OCI-LY1 (cell line): ENCODE measurements around the gene XYLT1.

Experiments
- H2AFZ ChIP-seq: fragments of 200-600 bp; sonication (generic), shearing (Covaris generic); 2 replicates; pipeline ENCODE4 v1.6.0; 2014; ENCODE audit warnings: antibody characterized with exemption, mild to moderate bottlenecking, low read length
- H3F3A ChIP-seq: fragments of 200-600 bp; sonication (generic), shearing (Covaris generic); 2 replicates; pipeline ENCODE4 v1.6.0; 2014; ENCODE audit warnings: mild to moderate bottlenecking, antibody characterized with exemption, low read length, moderate library complexity; ENCODE audit not compliant: insufficient read depth
- H3K27ac ChIP-seq: fragments of 200-600 bp; sonication (generic); 2 replicates; pipeline ENCODE4 v1.5.1; 2014; ENCODE audit warnings: low read length, mixed run types, mild to moderate bottlenecking, low read depth; ENCODE audit not compliant: poor library complexity, severe bottlenecking
- H3K27me3 ChIP-seq: fragments of 200-600 bp; sonication (generic); 2 replicates; pipeline ENCODE4 v1.6.0; 2014; ENCODE audit warnings: antibody characterized with exemption, mild to moderate bottlenecking, low read length, moderate library complexity; ENCODE audit not compliant: insufficient read depth
- H3K36me3 ChIP-seq: fragments of 200-600 bp; sonication (generic); 2 replicates; pipeline ENCODE4 v1.6.1; 2014; ENCODE audit warnings: mild to moderate bottlenecking, antibody characterized with exemption, low read length, moderate library complexity, mixed read lengths; ENCODE audit not compliant: insufficient read depth
- H3K4me1 ChIP-seq: fragments of 200-600 bp; sonication (generic); 2 replicates; pipeline ENCODE4 v1.5.1; 2014; ENCODE audit warnings: mild to moderate bottlenecking, low read length, moderate library complexity; ENCODE audit not compliant: insufficient read depth, severe bottlenecking
- H3K4me2 ChIP-seq: fragments of 200-600 bp; sonication (generic), shearing (Covaris generic); 2 replicates; pipeline ENCODE4 v1.6.1; 2014; ENCODE audit warnings: low read length
- H3K4me3 ChIP-seq: fragments of 200-600 bp; sonication (generic); 2 replicates; pipeline ENCODE4 v1.5.1; 2014; ENCODE audit warnings: low read length, low read depth, mild to moderate bottlenecking, mixed read lengths; ENCODE audit not compliant: poor library complexity, severe bottlenecking
- H3K79me2 ChIP-seq: fragments of 200-600 bp; shearing (Covaris generic); 2 replicates; pipeline ENCODE4 v1.6.1; 2016; ENCODE audit warnings: mixed run types, low read length, mixed read lengths; ENCODE audit not compliant: insufficient read depth
- H3K9ac ChIP-seq: fragments of 200-600 bp; sonication (generic), shearing (Covaris generic); 2 replicates; pipeline ENCODE4 v1.6.1; 2014; ENCODE audit warnings: mild to moderate bottlenecking, low read length, mixed read lengths
- H3K9me2 ChIP-seq: fragments of 200-600 bp; sonication (generic), shearing (Covaris generic); 2 replicates; pipeline ENCODE4 v1.6.1; 2014; ENCODE audit warnings: low read depth, mild to moderate bottlenecking, low read length, mixed read lengths
- H3K9me3 ChIP-seq: fragments of 200-600 bp; shearing (Covaris generic); 2 replicates; pipeline ENCODE4 v1.6.1; 2014; ENCODE audit warnings: low read length, mixed read lengths
- H4K20me1 ChIP-seq: fragments of 200-600 bp; sonication (generic), shearing (Covaris generic); 2 replicates; pipeline ENCODE4 v1.6.0; 2016; ENCODE audit warnings: mild to moderate bottlenecking, low read length; ENCODE audit not compliant: insufficient read depth
- EZH2 ChIP-seq: fragments of 200-600 bp; sonication (generic), shearing (Covaris generic); IDR thresholded peaks from 2 replicates; pipeline ENCODE4 v1.8.0; 2017; ENCODE audit warnings: borderline replicate concordance, mixed run types, mild to moderate bottlenecking, antibody characterized with exemption, low read length, moderate library complexity, mixed read lengths
- TF ChIP-seq, protein P1 (sequence below): fragments of 200-600 bp; sonication (generic), shearing (Covaris generic); IDR thresholded peaks from 2 replicates; pipeline ENCODE4 v1.5.1; 2017; ENCODE audit warnings: mild to moderate bottlenecking, antibody characterized with exemption, low read length, moderate library complexity, mixed read lengths

Gene XYLT1

DNA sequence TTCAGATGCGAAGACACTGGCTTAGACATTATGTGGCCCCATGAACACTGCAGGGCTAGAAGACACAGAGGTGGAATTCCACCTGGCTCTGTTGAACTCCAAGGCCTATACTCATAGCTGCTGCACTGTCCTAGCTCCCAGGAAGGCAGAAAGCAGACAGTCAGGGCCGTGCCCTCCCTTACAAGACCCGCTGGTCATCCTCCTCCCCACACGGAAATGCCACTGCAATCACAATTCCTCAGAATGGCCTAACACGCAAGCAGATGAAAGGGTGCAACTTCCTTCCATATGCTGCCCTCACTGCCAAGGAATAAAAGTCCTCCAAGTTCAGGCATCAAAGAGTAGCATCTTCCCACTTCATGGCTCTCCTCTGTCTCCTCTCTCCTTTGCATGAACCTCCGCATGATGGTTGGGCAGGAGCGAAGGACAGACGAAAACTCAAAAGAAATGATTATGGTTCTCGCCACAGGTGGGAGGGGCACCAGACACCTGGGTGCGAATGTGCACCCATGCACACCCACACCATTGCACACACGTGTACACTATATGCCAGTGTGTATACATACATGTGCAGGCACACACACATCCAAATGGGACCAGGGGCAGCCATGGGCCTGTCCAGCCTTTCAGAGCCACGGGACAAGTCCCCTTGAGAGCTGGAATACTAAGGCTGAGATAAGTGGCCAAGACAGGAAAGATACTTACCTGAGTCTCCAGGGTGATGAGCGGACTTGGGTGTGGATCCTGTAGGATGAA, 113.3 kb downstream of the XYLT1 start:
- no peaks in the 10 kb centered on the region for H3K9me3 ChIP-seq
- H3K4me2 ChIP-seq, result no peak overlapping the region
- no peaks in the 10 kb centered on the region for H3K79me2 ChIP-seq
- no peaks in the 10 kb centered on the region for H4K20me1 ChIP-seq
- H3K9ac ChIP-seq, result no peak overlapping the region
- H3K27ac ChIP-seq, result no peak overlapping the region
- H3K4me3 ChIP-seq, result no peak overlapping the region
- peaks cover 42% of the 10 kb centered on the region for H3K36me3 ChIP-seq
- H2AFZ ChIP-seq, result no peak overlapping the region
- H3K9me2 ChIP-seq, result no peaks in the 10 kb centered on the region
- H3F3A ChIP-seq, result no peaks in the 10 kb centered on the region
- peaks cover 35% of the 10 kb centered on the region for H3K4me1 ChIP-seq
- TF ChIP-seq EZH2, result no peak
- TF ChIP-seq, protein P1, sequence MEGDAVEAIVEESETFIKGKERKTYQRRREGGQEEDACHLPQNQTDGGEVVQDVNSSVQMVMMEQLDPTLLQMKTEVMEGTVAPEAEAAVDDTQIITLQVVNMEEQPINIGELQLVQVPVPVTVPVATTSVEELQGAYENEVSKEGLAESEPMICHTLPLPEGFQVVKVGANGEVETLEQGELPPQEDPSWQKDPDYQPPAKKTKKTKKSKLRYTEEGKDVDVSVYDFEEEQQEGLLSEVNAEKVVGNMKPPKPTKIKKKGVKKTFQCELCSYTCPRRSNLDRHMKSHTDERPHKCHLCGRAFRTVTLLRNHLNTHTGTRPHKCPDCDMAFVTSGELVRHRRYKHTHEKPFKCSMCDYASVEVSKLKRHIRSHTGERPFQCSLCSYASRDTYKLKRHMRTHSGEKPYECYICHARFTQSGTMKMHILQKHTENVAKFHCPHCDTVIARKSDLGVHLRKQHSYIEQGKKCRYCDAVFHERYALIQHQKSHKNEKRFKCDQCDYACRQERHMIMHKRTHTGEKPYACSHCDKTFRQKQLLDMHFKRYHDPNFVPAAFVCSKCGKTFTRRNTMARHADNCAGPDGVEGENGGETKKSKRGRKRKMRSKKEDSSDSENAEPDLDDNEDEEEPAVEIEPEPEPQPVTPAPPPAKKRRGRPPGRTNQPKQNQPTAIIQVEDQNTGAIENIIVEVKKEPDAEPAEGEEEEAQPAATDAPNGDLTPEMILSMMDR, result no peak
- H3K27me3 ChIP-seq, result no peaks in the 10 kb centered on the region

DNA sequence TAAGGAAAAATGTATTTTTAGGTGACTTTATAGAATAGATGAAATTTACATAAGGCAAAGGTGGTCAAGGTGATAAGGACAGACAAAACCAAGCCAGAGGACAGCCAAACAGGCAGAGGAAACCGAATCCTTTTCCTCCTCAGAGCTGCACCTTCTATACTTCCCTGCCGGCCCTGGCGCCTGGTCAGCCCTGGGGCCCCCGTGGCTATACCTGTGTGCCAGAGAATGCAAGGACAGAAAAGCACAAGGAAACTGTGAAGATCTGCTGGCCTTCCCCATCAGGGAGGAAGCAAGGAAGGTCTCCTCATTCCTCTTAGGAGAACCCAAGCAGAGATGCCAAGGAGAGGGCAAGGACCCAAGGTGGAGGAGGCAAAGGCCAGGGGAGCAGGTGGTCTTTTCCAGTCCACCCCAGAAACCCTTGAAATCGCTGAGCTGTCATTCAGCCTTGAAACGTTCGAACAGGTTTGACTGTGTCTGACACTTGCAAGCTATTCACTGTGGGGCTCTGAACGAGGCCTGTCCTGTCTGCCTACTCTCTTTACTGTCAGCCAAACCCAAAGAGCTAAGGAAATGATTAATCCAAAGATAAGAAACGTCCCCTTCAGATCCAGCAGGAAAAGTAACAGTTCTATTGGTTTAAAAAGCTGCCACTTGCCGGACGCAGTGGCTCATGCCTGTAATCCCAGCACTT, 114.4 kb downstream of the XYLT1 start:
- no peak overlapping the region for H3K4me2 ChIP-seq
- H4K20me1 ChIP-seq, result no peaks in the 10 kb centered on the region
- H3K36me3 ChIP-seq, result peaks cover 42% of the 10 kb centered on the region
- TF ChIP-seq, protein P1, result no peak
- no peak for TF ChIP-seq EZH2
- no peak overlapping the region for H3K4me3 ChIP-seq
- H3F3A ChIP-seq, result no peaks in the 10 kb centered on the region
- H3K4me1 ChIP-seq, result peaks cover 24% of the 10 kb centered on the region
- H3K27ac ChIP-seq, result no peak overlapping the region
- no peak overlapping the region for H2AFZ ChIP-seq
- H3K9me3 ChIP-seq, result no peaks in the 10 kb centered on the region
- H3K27me3 ChIP-seq, result no peaks in the 10 kb centered on the region
- H3K9ac ChIP-seq, result no peak overlapping the region
- H3K9me2 ChIP-seq, result no peaks in the 10 kb centered on the region
- no peaks in the 10 kb centered on the region for H3K79me2 ChIP-seq

DNA sequence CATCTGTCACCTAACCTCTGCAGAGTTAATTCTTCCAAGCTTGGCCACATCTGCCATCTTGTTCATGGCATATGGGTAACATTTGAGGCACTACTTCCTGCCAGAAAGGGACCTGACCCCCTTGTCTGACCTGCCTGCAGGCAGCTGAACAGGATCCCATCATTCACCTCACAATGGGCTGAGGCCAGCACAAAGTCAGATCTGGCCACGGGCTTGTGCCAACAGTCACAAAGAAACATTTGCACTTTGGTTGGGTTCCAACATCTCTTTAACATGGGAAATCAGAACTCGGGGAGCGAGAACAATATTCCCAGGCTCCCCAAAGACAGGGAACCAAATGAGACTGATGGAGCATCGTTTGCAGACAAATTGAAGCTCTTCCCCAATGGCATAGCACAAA, 116.1 kb downstream of the XYLT1 start:
- Histone ChIP-seq H3K9me2 (no peaks in the 10 kb centered on the region), H3K4me2 (no peak overlapping the region), H3F3A (no peaks in the 10 kb centered on the region), H3K27ac (no peak overlapping the region), H2AFZ (no peak overlapping the region), H3K36me3 (peaks cover 52% of the 10 kb centered on the region), H3K4me1 (peaks cover 7% of the 10 kb centered on the region), H3K9me3 (no peaks in the 10 kb centered on the region), H3K27me3 (no peaks in the 10 kb centered on the region), H3K9ac (no peak overlapping the region), H3K4me3 (no peak overlapping the region), H4K20me1 (no peaks in the 10 kb centered on the region), H3K79me2 (no peaks in the 10 kb centered on the region)
- no peak for TF ChIP-seq EZH2
- TF ChIP-seq, protein P1, result no peak
